HepG2 (cell line): Measurements from ENCODE around the gene SH3PXD2A. TPM values are rescaled to one million over a fixed set of nuclear protein-coding genes. Genes with fewer than 3 reads are reported as not detected.

Experiments
- ATAC-seq: fragments of 200-7000 bp; cut with Tn5 transposase; 3 replicates; pipeline ENCODE4 v1.9.1; 2020; ENCODE audit warnings: mild to moderate bottlenecking, moderate library complexity
- BruUV-seq: library from RNA; stranded (reverse); fragments of 400-500 nt; replicated peaks from 2 replicates; lab custom pipeline; 2021; lab: Mats Ljungman, UMichigan
- CTCF ChIA-PET: fragments of 300-600 bp; formaldehyde crosslinking; extraction: SDS; loops from one replicate; lab custom pipeline; 2021; ENCODE audit warnings: low total read pairs, inconsistent platforms, low intra/inter-chr PET ratio; lab: Yijun Ruan, JAX
- POLR2A ChIA-PET: fragments of 350-600 bp; sonication (Branson Sonifier 250); formaldehyde crosslinking; loops from one replicate; lab custom pipeline; 2020; ENCODE audit warnings: antibody characterized with exemption, inconsistent platforms; lab: Yijun Ruan, JAX
- DNase-seq: peaks from one replicate; pipeline ENCODE4 v3.0.0-alpha.2; 2015; ENCODE audit warnings: low spot score
- FAIRE-seq: peaks from 3 replicates; lab custom pipeline; 2011; peaks lifted over from hg19 to GRCh38; lab: Jason Lieb, UNC
- H2AFZ ChIP-seq: one replicate; pipeline ENCODE4 v1.6.1; 2011; ENCODE audit warnings: low read length, inconsistent platforms
- H3K27ac ChIP-seq: fragments of 300-600 bp; 3 replicates; pipeline ENCODE4 v1.8.0; 2011; ENCODE audit warnings: mixed run types, mild to moderate bottlenecking, mixed read lengths, low read length, inconsistent platforms; ENCODE audit not compliant: insufficient read depth; ENCODE audit errors: extremely low read length
- H3K27me3 ChIP-seq, 2 experiments: fragments of 200-600 bp in 1 of 2; 2 replicates in 1 of 2; 3 replicates in 1 of 2; pipeline versions ENCODE4 v1.6.0 to v1.8.0; 2011; ENCODE audit warnings: low read length in 2 of 2, mild to moderate bottlenecking in 2 of 2, moderate library complexity in 2 of 2, inconsistent platforms in 1 of 2; ENCODE audit not compliant: insufficient read depth in 2 of 2, control insufficient read depth in 1 of 2
- H3K36me3 ChIP-seq, 2 experiments: fragments of 200-600 bp in 1 of 2; replicated peaks in 1 of 2; 2 replicates in 1 of 2; 3 replicates in 1 of 2; pipeline versions ENCODE4 v1.5.1 to v1.8.0; 2011; ENCODE audit warnings: low read length in 2 of 2, inconsistent platforms in 1 of 2; ENCODE audit not compliant: insufficient read depth in 2 of 2, control insufficient read depth in 1 of 2
- H3K4me1 ChIP-seq: 2 replicates; pipeline ENCODE4 v1.5.1; 2012; ENCODE audit warnings: low read length, inconsistent platforms; ENCODE audit not compliant: insufficient read depth
- H3K4me2 ChIP-seq: 2 replicates; pipeline ENCODE4 v1.6.0; 2011; ENCODE audit warnings: low read depth, low read length, inconsistent platforms
- H3K4me3 ChIP-seq, 3 experiments: fragments of 200-600 bp in 1 of 3; sonication (generic), shearing (Covaris generic) in 1 of 3; replicated peaks in 1 of 3; 2 replicates each; pipeline ENCODE4 v1.5.1; 2011 to 2016; ENCODE audit warnings: low read length in 3 of 3, inconsistent platforms in 2 of 3, low read depth in 2 of 3, mild to moderate bottlenecking in 2 of 3, control low read depth in 1 of 3, mixed read lengths in 1 of 3; ENCODE audit not compliant: insufficient read depth in 1 of 3
- H3K79me2 ChIP-seq: one replicate; pipeline ENCODE4 v1.6.1; 2011; ENCODE audit warnings: low read length, inconsistent platforms; ENCODE audit not compliant: insufficient read depth
- H3K9ac ChIP-seq: 2 replicates; pipeline ENCODE4 v1.6.0; 2011; ENCODE audit warnings: mild to moderate bottlenecking, low read depth, low read length, inconsistent platforms; ENCODE audit not compliant: insufficient read depth
- H3K9me3 ChIP-seq: 2 replicates; pipeline ENCODE4 v1.5.1; 2012; ENCODE audit warnings: mild to moderate bottlenecking, low read length
- H4K20me1 ChIP-seq: 2 replicates; pipeline ENCODE4 v1.6.0; 2011; ENCODE audit warnings: inconsistent platforms, mild to moderate bottlenecking, low read length, moderate library complexity; ENCODE audit not compliant: insufficient read depth
- FOSL2 ChIP-seq: sonication (generic); formaldehyde crosslinking; IDR thresholded peaks from 2 replicates; pipeline ENCODE4 v1.4.0; 2020; ENCODE audit warnings: missing genetic modification reagents
- RCOR2 ChIP-seq: IDR thresholded peaks from 2 replicates; pipeline ENCODE4 v1.6.1; 2016; ENCODE audit warnings: missing biosample characterization, missing genetic modification reagents
- ZC3H4 ChIP-seq: sonication (generic); formaldehyde crosslinking; IDR thresholded peaks from 2 replicates; pipeline ENCODE4 v1.4.0; 2020; ENCODE audit warnings: missing genetic modification reagents, borderline replicate concordance
- ZNF17 ChIP-seq: sonication (generic); formaldehyde crosslinking; IDR thresholded peaks from 2 replicates; pipeline ENCODE4 v1.5.0; 2020; ENCODE audit warnings: mild to moderate bottlenecking, missing genetic modification reagents
- ZNF652 ChIP-seq: IDR thresholded peaks from 2 replicates; pipeline ENCODE4 v1.6.1; 2016; ENCODE audit warnings: low read depth, borderline replicate concordance
- WGBS: methylation state at CpG from one replicate; pipeline ENCODE4 v1.1.6; 2017; ENCODE audit warnings: low lambda C conversion rate; 5-methylcytosine and 5-hydroxymethylcytosine counted together
- in situ Hi-C: cut with HindIII; loops from 2 replicates; pipeline ENCODE4 v1.10.0; 2017; ENCODE audit warnings: low pct_unique_long_range_greater_than_20kb; ENCODE audit not compliant: extremely low pct_ligation_motif_present
- intact Hi-C: fragments of 100-400 bp; cut with micrococcal nuclease; formaldehyde crosslinking; loops from one replicate; pipeline ENCODE4 v1.10.0; 2022; ENCODE audit not compliant: unreplicated experiment
- polyA plus RNA-seq, 8 experiments: library from polyadenylated mRNA; depleted of rRNA in 3 of 8; stranded (reverse) in 7 of 8; unstranded in 1 of 8; fragments of >200 nt; fragmentation: Illumina TruSeq in 4 of 8; extraction: Trizol in 4 of 8; gene quantifications; 2 replicates each; pipeline versions ENCODE4 v1.2.1 to v1.2.3, GENCODE V29; 2011 to 2016; ENCODE audit warnings: low read depth in 4 of 8, missing spikeins in 1 of 8, mixed read lengths in 1 of 8; ENCODE audit not compliant: insufficient read depth in 1 of 8
- total RNA-seq, 5 experiments: library from RNA; depleted of rRNA; stranded (reverse); fragments of >200 nt; fragmentation: Illumina TruSeq; extraction: Trizol; gene quantifications; 2 replicates each; pipeline ENCODE4 v1.2.3, GENCODE V29; 2016; ENCODE audit warnings: low read depth in 1 of 5
- TF ChIP-seq, protein P1 (sequence below): IDR thresholded peaks from 2 replicates; pipeline ENCODE4 v1.4.0; 2020; ENCODE audit warnings: mild to moderate bottlenecking, missing genetic modification reagents

SH3PXD2A gene
- total and polyA plus RNA-seq, 2 of the 13 experiments (the other 11 are each of a cell fraction or from before 2014, with no cell fraction given): 11.1 to 11.3 TPM

DNA sequence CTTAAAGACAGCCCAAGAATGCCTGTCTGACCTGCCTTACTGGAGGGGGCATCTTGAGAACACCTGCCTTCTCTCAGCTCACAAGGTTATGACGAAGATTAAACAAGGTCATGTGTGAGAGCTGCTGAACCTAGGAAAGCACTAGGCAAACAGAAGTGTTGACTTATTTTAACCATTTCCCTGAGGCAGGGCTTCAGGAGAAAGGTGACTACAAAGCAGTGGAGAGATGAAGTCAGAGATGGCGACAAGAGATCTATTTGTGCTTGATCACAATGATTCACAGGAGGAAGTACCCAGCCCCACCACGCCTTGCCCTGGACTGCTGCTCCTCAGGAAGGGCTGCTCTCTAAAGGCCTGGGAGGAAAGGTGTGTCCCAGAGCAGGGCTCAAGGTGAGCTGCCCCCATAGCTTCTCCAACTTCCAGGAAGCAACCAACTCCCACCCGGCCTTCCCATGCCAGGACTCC lies 34.9 kb upstream of the SH3PXD2A start (continued):
- TF ChIP-seq, protein P1, sequence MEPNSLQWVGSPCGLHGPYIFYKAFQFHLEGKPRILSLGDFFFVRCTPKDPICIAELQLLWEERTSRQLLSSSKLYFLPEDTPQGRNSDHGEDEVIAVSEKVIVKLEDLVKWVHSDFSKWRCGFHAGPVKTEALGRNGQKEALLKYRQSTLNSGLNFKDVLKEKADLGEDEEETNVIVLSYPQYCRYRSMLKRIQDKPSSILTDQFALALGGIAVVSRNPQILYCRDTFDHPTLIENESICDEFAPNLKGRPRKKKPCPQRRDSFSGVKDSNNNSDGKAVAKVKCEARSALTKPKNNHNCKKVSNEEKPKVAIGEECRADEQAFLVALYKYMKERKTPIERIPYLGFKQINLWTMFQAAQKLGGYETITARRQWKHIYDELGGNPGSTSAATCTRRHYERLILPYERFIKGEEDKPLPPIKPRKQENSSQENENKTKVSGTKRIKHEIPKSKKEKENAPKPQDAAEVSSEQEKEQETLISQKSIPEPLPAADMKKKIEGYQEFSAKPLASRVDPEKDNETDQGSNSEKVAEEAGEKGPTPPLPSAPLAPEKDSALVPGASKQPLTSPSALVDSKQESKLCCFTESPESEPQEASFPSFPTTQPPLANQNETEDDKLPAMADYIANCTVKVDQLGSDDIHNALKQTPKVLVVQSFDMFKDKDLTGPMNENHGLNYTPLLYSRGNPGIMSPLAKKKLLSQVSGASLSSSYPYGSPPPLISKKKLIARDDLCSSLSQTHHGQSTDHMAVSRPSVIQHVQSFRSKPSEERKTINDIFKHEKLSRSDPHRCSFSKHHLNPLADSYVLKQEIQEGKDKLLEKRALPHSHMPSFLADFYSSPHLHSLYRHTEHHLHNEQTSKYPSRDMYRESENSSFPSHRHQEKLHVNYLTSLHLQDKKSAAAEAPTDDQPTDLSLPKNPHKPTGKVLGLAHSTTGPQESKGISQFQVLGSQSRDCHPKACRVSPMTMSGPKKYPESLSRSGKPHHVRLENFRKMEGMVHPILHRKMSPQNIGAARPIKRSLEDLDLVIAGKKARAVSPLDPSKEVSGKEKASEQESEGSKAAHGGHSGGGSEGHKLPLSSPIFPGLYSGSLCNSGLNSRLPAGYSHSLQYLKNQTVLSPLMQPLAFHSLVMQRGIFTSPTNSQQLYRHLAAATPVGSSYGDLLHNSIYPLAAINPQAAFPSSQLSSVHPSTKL (CRISPR knock-in tag): 0 out of 2 replicates have a peak, but pooled peaks have one; percentile 14
- TF ChIP-seq RCOR2 (CRISPR knock-in tag) (no peak), FOSL2 (CRISPR knock-in tag) (peak; percentile 31; the same call in 1 of the 2 replicates), ZNF17 (CRISPR knock-in tag) (no peak), ZNF652 (CRISPR knock-in tag) (peak; percentile 91)

DNA sequence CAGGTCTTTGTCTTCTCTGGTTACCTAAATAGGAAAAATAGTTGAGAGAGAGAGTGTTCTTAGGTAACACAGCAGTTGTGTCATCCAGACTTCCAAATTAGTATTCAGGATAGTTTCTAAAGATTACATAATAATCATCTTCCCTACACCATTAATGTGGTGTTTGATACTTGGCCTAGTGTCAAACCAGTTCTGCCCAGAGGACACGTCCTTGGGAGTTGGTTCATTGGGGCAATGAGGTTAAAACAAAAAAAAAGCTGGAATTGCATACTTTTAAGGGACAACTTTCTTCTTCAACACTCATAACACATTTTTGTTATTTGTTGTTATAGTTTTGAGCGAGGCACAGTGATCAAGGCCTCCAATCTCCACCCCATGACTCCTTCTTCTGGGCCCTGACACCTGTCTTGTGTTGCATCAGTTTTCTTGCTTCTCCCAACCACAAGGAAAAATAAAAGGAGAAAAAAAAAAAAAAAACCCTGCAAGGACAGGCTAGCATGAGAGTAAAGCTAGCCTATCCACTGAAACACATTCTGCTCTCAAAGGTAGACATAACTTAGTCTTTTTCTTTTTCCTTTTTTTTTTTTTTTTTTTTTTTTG lies 33.8 kb upstream of the SH3PXD2A start:
- DNase-seq: no peak
- no peaks in the 10 kb centered on the region for H4K20me1 ChIP-seq
- H3K4me1 ChIP-seq: peaks cover 30% of the 10 kb centered on the region
- peaks cover 5 to 9% of the 10 kb centered on the region in 2 experiments; a peak in 3 of 5 replicates for H3K36me3 ChIP-seq
- no peak overlapping the region for H3K9ac ChIP-seq
- H2AFZ ChIP-seq: no peak overlapping the region
- no TSS peak for BruUV-seq
- no peaks in the 10 kb centered on the region for H3K79me2 ChIP-seq
- intact Hi-C loops: loop anchor here (5.0 kb wide), 1 partner anchor 93 kb away; no protein-coding TSS in a partner anchor
- no peaks in the 10 kb centered on the region for H3K27me3 ChIP-seq
- ChIA-PET CTCF (interaction anchor here (1.5 kb wide), 1 partner anchor 33 kb away, joined by 3 read pairs; no protein-coding TSS in a partner anchor), POLR2A (no interaction called here)
- no peak overlapping the region for H3K4me2 ChIP-seq
- WGBS: 90% methylated on average over 2 of the region's 2 CpGs
- H3K9me3 ChIP-seq: no peaks in the 10 kb centered on the region
- in situ Hi-C loops: loop anchor here (5.0 kb wide), 1 partner anchor 233 kb away; the partner anchor contains the start of gene SFR1
- H3K4me3 ChIP-seq: no peak overlapping the region
- H3K27ac ChIP-seq: no peak overlapping the region
- ATAC-seq: no peak
- no peak for TF ChIP-seq ZC3H4 (CRISPR knock-in tag)
- TF ChIP-seq, all 625 proteins: peak for 0
- FAIRE-seq: no peak
